Jurkat, Clone E6-1 (cell line): Measurements from ENCODE around the gene FPR2.
"Not testable (repeated sequence)": the region's sequence is repeated elsewhere in the genome, so short reads cannot be mapped to it uniquely, and the experiment has no call there.

ENCODE experiments used
- DNase-seq: peaks from one replicate; pipeline ENCODE4 v3.0.0-alpha.2; 2011; ENCODE audit warnings: low read depth, low spot score
- H3K4me3 ChIP-seq: 2 replicates; pipeline ENCODE4 v1.5.1; 2011; ENCODE audit warnings: mild to moderate bottlenecking, low read length, control low read depth, moderate library complexity

The FPR2 gene

DNA sequence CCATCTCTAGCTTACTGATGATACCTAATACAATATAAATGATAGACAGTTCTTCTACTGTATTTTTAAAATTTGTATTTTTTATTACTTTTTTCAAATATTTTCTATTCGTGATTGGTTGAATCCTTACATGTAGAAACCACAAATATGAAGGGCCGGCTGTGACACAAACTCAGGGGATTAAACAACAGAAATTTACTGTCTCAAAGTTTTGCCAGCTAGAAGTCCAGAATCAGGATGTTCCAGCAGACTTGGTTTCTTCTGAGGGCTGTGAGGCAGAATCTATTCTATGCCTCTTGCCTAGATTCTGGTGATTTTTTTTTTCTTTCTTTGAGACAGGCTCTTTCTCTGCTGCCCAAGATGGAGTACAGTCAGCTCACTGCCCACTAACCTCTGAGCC is 23.1 kb upstream of the FPR2 start:
- no peak for DNase-seq
- no peak overlapping the region for H3K4me3 ChIP-seq

DNA sequence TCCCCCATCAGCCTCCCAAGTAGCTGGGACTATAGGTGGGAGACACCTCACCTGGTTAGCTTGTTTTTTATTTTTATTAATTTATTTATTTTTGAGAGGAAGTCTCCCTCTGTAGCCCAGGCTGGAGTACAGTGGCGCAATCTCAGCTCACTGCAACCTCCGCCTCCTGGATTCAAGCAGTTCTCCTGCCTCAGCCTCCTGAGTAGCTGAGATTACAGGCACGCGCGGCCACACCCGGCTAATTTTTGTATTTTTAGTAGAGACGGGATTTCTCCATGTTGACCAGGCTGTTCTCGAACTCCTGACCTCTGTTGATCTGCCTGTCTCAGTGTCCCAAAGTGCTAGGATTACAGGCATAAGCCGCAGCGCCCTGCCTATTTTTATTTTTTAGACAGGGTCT is 22.5 kb upstream of the FPR2 start:
- not testable (repeated sequence) for DNase-seq, H3K4me3 ChIP-seq

DNA sequence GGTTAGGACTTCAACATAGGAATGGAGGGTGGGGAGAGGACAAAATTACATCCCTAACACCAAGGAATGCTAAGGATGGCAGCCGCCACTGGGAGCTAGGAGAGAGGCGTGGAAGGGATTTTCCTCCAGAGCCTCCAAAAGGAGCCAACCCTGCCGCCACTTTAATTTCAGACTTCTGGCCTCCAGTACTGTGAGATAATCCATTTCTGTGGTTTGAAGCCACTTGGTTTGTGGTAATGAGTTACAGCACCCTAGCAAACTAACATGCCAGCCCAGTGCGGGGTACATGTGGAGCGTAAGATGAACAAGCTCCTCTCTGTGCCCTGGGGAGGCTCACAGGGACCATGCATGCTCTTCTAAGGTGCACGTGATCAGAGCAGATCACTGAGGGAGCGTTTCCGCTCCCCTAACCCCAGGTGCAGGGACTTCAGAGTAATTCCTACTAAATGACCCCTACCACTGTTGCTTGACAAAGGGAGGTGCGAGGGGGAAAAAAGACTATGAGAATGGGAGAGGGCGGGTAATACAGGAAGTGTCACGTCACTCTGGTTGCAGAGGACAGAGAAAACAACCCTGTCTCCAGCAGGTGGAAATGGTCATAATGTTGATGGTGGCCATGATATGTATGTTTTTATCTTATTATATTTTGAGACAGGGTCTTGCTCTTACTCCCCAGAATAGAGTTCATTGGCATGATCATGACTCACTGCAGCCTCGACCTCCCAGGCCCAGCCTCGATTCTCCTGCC is 21.3 kb upstream of the FPR2 start:
- DNase-seq = no peak
- H3K4me3 ChIP-seq = no peak overlapping the region

DNA sequence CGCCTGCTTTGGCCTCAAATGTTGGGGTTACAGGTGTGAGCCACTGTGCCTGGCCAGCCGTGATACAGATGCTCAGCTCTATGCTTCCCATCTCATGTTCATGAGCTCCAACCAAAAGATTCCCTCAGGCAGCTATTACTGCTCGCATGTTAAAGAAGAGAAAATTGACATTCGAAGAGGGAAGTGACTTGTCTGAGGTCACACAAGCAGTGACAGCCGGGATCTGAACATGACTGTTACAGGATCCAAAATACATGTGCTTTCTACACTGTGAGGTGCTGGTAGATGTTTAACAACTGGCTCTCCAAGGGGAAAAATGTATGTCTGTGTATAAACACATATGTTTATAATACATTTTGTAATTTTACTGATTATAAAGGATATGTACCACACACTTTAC is 20.6 kb upstream of the FPR2 start:
- DNase-seq = no peak
- H3K4me3 ChIP-seq = no peak overlapping the region

DNA sequence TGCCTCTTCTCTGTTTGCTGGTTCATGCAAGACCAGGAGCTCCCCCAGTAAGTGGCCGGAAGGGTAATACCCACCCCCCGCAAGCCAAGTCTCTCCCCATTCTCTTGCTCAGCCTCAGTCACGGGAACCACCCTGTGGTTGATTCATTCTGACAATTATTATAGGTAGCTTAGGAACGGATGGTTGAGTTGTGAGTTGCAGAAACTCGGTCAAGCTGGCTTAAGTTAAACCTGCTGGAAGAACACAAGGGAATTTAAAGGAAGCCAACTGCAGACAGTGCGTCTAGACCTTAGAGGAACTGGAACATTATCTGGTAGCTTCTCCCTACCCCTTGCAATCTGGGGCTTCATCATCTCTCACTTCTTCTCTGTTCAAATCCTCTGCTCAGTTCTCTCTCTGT is 18.2 kb upstream of the FPR2 start:
- no peak overlapping the region for H3K4me3 ChIP-seq
- DNase-seq = no peak

DNA sequence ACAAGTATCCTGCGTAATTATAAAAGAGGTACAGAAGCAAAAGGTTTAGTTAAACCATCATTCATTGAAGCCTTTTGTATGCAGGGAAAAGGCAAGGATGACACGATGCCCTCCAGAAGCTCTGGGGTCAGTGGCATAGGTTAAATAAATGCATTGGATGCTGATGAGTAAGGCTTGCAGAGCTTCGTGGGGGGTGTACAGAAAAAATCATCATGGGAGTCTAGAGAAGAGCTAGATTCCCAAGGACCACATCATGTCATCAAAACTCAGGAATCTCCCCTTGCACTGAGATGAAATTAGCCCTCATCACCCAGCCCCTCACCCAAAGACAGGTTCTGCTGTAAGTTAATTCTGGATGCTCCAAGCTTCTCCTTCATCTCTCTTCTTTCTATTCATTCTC is 17.6 kb upstream of the FPR2 start:
- DNase-seq = no peak
- no peak overlapping the region for H3K4me3 ChIP-seq

DNA sequence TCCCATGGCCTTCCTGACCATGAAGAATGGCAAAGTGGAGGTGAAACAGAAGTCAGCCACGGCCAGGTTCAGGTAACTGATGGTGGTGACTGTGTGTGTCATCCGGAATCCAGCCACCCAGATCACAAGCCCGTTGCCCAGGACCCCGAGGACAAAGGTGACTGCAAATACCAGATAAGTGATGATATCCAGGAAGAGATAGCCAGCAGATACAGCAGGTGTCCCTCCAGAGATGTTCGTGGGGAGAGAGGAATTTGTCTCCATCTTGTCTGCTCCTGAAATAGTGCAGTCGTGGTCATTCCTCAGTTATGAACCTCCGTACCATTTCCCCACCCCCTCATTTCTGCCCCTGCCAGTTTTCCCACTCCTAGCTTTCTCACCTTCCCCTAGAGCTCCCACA is 14.2 kb upstream of the FPR2 start:
- DNase-seq = no peak
- no peak overlapping the region for H3K4me3 ChIP-seq

DNA sequence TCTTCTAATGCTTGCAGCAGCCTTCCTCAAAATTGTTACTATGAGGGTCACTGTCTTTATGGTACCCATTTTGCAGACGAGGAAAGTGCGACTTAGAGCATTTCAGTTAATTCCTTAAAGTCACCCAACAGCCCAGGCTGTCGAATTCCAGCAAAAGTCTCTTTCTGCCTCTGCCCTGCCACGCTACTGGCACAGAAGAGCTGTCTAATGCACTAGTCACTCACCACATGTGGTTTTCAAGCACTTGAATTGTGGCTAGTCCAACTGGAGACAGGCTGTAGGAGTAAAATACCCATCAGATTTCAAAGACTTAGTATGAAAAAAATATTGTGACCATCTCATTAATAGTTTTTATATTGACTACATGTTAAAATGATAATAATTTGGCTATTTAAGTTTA is 11.0 kb upstream of the FPR2 start:
- no peak overlapping the region for H3K4me3 ChIP-seq
- DNase-seq = no peak

DNA sequence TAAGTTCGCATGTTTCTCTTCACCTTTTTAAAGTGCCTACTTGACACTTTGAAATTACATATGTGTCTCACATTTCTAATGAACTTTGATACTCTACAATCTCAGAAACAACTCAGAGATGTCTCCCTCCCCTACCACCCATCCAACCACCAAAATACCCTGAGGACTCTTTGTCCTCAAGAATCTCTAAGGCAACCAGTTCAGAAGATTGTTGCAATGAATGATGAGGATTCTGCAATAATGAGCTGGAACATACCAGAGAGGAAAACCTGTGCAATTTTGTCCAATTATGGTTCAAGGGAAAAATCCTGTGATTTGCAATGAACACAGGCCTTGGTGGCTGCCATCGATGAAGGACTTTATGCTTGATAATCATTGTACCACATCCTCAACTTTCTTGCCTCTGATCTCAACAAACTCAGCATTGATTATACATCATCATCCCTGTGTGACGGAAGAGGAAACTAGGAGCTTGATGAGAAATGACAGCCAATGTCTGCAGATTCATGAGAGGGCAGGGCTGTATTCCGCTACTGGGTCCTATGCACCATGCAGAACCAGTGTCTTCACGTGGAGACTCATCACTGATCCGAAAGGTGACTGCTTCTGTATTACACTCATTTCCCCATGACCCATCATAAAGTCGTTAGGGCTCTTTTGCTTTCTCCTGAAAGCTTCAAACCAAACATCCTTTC is 10.4 kb upstream of the FPR2 start:
- H3K4me3 ChIP-seq = no peak overlapping the region
- no peak for DNase-seq

DNA sequence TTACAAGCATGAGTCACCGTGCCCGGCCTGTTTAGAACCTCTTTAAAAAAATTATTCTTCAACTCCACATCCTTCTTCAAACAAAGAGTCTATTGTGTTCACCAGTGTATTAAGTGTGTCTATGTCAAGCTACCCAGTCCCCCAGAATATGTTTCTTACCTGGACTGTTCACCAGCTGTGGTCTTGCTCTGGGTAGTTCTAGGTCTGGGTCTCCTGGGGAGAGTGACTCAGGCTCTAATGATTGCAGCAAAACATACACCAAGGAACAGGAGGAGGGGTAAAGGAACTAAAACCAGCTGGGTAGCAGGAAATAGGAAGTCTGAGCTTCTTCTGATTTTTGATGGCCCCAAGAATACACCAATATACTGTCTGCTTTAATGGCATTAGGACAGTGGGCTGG is 9.3 kb upstream of the FPR2 start, which contains the start of gene FPR1:
Gene FPR1, minus strand, starts transcription at position 224 of the 400 bp plus-strand sequence. CDS start 4,884 bp downstream, outside the sequence.
- no peak for DNase-seq
- H3K4me3 ChIP-seq = no peak within 1 kb of the TSS

DNA sequence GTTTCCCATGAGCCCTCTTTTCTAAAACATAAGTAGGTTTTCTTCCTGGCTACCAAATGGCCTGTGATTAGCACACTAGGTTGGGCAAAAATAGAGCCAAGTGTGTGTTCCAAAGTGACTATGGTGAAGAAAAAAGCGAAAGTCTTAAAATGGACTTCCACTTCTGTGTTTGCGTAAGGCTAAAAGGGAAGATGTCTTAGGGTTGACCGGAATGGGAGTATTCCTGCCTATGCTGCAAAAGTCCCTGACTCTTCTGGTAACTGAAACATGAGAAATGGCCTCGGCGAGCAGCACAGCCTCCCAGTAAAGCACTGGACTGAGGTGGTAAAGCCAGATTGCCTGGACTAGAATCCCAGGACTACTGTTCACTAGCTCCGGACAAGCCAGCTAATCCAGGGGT is 6.9 kb upstream of the FPR2 start:
- no peak for DNase-seq

DNA sequence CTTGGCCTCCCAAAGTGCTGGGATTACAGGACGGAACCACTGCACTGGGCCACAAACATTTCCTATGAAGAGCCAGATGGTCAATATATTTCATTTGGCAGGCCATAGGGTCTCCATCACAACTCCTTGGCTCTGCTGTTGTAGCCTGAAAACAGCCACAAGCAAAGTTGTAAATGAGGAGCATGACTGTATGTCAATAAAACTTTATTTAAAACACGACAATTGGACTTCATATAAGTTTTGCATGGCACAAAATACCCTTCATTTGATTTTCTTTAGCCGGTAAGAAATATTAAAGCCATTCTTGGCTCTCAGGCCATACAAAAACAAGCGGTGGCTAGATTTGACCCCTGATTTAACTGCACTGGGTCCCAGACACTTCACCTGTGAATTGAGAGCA is 6.2 kb upstream of the FPR2 start:
- no peak overlapping the region for H3K4me3 ChIP-seq
- no peak for DNase-seq

More for the DNA sequence above, 6.9 kb upstream of the FPR2 start:
- no peak overlapping the region for H3K4me3 ChIP-seq

DNA sequence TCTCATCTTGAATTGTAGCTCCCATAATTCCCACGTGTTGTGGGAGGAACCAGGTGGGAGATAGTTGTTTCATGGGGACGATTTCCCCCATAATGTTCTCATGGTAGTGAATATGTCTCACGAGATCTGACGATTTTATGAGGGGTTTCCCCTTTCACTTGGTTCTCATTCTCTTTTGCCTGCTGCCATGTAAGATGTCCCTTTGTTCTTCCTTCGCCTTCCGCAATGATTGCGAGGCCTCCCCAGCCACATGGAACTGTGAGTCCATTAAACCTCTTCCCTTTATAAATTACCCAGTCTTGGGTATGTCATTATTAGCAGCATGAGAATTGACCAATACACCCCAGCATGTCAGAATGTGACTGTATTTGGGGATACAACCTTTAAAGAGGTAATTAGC is 5.4 kb upstream of the FPR2 start:
- no peak overlapping the region for H3K4me3 ChIP-seq
- no peak for DNase-seq

DNA sequence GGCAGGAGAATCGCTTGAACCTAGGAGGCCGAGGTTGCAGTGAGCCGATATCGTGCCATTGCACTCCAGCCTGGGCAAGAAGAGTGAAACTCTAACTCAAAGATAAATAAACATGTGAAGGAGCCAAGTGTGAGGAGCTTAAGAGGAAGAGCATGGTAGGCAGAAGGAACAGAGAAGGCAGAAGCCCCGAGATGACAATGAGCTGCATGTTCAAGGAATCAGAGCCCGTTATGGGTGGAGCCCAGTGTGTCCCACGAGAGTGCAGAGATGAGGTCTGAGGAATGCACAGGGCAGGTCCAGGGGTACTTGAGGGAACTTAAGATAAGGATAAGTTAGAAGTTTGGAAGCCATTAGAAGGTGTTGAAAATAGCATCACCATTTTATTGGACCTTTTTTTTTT is 716 bp downstream of the FPR2 start:
- no peak overlapping the region for H3K4me3 ChIP-seq
- DNase-seq = no peak

DNA sequence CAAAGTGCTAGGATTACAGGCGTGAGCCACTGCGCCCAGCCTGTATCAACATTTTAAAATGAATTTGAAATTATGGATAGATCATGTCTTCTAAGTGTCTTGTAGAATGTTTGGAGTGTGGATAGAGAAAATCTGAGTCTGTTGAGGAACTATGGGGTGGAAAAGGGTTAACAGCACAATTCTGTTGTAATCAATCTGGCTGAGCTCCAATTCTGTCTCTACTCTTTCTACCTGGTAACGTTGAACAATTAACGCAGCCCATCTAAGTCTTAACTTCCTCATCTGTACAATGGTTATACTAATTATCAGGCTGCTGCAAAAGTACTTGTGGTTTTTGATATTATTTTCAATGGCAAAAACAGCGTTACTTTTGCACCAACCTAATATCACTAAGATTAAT is 4.1 kb downstream of the FPR2 start:
- DNase-seq = no peak
- H3K4me3 ChIP-seq = no peak overlapping the region

DNA sequence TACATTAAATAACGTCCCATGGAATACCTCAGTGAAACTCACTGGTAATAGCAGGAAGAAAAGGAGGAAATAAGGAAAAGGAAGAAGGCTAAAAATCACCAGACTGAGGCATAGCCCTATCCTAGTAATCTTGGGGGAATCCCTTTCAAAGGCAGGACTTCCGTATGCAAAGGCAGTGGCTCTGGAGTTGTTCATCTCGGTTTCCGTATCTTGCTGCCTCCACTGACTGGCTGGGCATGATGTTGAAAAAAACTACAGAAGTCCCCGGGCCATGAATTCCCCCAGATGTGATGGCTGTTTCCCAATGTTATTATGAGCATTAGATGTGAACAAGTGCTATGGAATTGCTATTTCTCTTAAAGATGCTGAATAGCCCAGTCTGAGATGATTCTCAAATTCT is 5.5 kb downstream of the FPR2 start:
- H3K4me3 ChIP-seq = no peak overlapping the region
- DNase-seq = no peak

DNA sequence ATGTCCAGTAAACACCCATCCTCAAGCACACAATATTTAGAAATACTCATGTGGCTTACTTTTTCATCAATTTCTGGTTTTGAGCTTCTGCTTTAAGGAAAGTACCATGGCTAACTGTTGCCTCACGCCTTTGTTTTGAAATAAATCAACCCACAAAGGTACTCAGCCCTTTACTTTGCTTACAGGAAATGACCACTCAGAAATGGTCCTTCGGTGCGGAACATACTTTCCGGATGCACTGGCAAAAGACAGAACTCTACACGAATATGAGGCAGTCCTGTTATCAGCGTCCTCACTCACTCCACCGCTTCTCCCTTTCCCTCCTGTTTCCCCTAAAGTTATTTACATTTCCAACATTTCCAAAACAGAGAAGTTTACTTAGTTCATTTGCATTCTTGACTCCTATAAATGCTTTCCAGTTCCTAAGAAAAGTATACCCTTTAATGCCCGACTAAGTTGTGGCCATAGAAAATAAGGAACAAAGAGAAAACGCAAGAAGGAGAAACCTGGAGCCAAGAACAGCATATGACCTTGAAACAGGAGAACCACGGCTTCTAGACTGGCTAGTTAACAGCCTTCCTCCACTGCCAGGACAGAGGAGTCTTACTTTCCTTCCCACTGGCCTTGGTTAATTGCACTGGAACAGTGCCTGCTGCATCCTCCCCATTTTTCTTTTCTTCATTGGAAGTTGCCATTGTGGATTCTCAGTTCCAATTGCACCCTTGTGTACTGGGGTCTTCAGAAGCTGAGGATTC is 10.6 kb downstream of the FPR2 start:
- DNase-seq = no peak
- no peak overlapping the region for H3K4me3 ChIP-seq

DNA sequence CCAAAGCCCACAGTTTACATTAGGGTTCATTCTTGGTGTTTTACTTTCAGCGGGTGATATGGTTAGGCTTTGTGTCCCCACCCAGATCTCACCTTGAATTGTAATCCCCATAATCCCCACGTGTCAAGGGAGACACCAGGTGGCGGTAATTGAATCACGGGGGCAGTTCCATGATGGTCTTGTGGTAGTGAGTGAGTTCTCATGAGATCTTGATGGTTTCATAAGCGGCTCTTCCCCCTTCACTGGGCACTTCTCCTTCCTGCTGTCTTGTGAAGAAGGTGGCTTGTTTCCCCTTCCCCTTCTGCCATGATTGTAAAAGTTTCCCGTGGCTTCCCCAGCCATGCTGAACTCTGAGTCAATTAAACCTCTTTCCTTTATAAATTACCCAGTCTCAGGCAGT is 12.0 kb downstream of the FPR2 start:
- DNase-seq = no peak

DNA sequence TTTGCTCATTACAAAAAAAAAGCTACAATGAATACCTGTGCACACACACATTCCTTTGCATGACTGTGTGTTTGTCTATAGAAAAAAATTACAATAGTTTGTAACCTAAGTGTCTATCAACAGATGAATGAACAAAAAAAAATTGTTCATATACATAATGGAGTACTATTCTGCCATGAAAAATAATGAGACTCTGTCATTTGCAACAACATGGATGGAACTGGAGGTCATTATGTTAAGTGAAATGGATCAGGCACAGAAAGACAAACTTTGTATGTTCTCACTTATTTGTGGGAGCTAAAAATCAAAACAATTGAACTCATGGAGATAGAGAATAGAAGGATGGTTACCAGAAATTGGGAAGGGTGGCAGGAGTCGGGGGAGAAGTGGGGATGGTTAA is 15.6 kb downstream of the FPR2 start:
- H3K4me3 ChIP-seq, DNase-seq: not testable (repeated sequence)

More for the DNA sequence above, 12.0 kb downstream of the FPR2 start:
- H3K4me3 ChIP-seq = no peak overlapping the region
